Gastroesophageal sphincter (tissue), 3 donors: ENCODE results near the gene SAAL1.

ENCODE experiments used
- POLR2A ChIP-seq, 2 donors: fragments of 450-650 bp; IDR thresholded peaks; one replicate each; pipeline ENCODE4 v1.6.1; 2017; ENCODE audit warnings: antibody characterized with exemption in 2 of 2, mild to moderate bottlenecking in 2 of 2, moderate library complexity in 1 of 2
- TF ChIP-seq, protein P1 (sequence below), 4 experiments: fragments of 200-600 bp in 2 of 4; fragments of 450-650 bp in 2 of 4; sonication (generic) in 1 of 4; IDR thresholded peaks; one replicate each; pipeline ENCODE4 v1.5.1; 2017 to 2019; ENCODE audit warnings: antibody characterized with exemption in 4 of 4, mild to moderate bottlenecking in 2 of 4, moderate library complexity in 2 of 4

GRCh38 chr11:18100926-18101656, 4.8 kb downstream of the SAAL1 start:
- TF ChIP-seq, protein P1, sequence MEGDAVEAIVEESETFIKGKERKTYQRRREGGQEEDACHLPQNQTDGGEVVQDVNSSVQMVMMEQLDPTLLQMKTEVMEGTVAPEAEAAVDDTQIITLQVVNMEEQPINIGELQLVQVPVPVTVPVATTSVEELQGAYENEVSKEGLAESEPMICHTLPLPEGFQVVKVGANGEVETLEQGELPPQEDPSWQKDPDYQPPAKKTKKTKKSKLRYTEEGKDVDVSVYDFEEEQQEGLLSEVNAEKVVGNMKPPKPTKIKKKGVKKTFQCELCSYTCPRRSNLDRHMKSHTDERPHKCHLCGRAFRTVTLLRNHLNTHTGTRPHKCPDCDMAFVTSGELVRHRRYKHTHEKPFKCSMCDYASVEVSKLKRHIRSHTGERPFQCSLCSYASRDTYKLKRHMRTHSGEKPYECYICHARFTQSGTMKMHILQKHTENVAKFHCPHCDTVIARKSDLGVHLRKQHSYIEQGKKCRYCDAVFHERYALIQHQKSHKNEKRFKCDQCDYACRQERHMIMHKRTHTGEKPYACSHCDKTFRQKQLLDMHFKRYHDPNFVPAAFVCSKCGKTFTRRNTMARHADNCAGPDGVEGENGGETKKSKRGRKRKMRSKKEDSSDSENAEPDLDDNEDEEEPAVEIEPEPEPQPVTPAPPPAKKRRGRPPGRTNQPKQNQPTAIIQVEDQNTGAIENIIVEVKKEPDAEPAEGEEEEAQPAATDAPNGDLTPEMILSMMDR (IDR thresholded peaks at IDR 0.05) = no peak
- no peak for TF ChIP-seq POLR2A (IDR thresholded peaks at IDR 0.05)
